ENCODE measurements around the gene CALU. TPM values are rescaled to one million over a fixed set of nuclear protein-coding genes. Genes with fewer than 3 reads are reported as not detected.
A peak's percentile ranks its signal among the peaks of the same experiment; 100 is the strongest.

The CALU gene
- total RNA-seq, 1 donor from 2014 or later, result 516 TPM

DNA sequence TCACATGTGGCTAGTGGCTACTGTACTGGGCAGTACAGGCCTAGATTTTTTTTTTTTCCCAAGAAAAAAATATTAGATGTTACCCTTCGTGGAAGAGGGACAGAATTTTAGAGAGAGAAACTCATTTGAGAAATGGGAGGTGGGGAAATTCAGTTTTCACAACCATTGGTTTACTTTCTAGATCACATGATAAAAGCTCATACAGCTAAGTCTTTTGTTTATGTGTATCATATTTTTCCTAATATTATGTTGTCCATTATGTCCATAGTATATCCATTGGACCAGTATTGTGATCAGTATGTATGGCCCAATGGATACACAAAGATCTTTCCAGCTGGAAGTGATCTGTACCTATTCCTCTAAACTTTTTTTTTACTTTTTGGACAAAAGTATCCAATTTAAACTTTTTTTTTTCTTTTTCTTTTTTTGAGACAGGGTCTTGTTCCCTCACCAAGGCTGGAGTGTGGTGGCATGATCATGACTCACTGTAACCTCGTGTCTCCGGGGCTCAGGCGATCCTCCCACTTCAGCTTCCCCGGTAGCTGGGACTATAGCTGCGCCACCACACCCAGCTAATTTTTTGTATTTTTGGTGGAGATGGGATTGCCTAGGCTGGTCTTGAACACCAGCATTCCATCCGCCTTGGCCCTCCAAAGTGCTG lies 4.1 kb downstream of the CALU start:
- DNase-seq (ENCODE audit: extremely low spot score, unreplicated experiment), result no peak
- peaks cover 71% of the 10 kb centered on the region for H3K4me1 Mint-ChIP-seq (ENCODE audit: unreplicated experiment)
- no peaks in the 10 kb centered on the region for H3K27me3 Mint-ChIP-seq (ENCODE audit: unreplicated experiment)
- no peak overlapping the region for H3K4me3 Mint-ChIP-seq (ENCODE audit: unreplicated experiment)
- H3K27ac Mint-ChIP-seq (ENCODE audit: unreplicated experiment), result peak overlapping the region; percentile 35
- no peaks in the 10 kb centered on the region for H3K9me3 Mint-ChIP-seq (ENCODE audit: unreplicated experiment)
- peaks cover 23% of the 10 kb centered on the region for H3K36me3 Mint-ChIP-seq (ENCODE audit: unreplicated experiment)
- TF ChIP-seq, protein P1, sequence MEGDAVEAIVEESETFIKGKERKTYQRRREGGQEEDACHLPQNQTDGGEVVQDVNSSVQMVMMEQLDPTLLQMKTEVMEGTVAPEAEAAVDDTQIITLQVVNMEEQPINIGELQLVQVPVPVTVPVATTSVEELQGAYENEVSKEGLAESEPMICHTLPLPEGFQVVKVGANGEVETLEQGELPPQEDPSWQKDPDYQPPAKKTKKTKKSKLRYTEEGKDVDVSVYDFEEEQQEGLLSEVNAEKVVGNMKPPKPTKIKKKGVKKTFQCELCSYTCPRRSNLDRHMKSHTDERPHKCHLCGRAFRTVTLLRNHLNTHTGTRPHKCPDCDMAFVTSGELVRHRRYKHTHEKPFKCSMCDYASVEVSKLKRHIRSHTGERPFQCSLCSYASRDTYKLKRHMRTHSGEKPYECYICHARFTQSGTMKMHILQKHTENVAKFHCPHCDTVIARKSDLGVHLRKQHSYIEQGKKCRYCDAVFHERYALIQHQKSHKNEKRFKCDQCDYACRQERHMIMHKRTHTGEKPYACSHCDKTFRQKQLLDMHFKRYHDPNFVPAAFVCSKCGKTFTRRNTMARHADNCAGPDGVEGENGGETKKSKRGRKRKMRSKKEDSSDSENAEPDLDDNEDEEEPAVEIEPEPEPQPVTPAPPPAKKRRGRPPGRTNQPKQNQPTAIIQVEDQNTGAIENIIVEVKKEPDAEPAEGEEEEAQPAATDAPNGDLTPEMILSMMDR (IDR thresholded peaks at IDR 0.05), result no peak

DNA sequence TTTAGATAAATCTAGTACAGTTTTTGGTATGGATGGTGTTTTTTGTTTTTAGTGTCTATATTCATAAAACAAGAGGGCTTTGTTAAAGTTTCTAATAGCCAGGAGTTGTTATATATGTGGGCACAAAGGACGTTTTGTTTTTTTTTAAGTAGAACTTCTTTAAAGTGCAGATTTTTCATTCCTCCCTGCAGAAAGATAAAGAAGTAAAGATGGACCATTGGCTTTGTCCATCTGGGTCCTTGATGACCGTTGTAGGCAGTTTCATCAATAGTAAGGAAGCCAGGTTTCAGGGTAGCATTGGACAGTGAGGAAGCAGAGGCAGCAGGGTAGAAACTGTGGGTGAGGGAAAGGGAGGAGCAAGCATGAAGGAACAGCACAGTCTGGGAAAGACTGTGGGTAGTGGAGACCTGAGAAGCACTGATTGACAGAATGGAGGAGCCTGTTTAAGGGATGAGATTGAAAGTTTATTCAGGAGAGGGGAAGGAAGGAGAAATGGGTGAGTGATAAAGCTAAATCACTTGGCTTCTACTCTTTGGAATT lies 5.3 kb downstream of the CALU start:
- H3K36me3 Mint-ChIP-seq (ENCODE audit: unreplicated experiment), result peaks cover 35% of the 10 kb centered on the region
- H3K27me3 Mint-ChIP-seq (ENCODE audit: unreplicated experiment), result no peaks in the 10 kb centered on the region
- H3K9me3 Mint-ChIP-seq (ENCODE audit: unreplicated experiment), result no peaks in the 10 kb centered on the region

DNA sequence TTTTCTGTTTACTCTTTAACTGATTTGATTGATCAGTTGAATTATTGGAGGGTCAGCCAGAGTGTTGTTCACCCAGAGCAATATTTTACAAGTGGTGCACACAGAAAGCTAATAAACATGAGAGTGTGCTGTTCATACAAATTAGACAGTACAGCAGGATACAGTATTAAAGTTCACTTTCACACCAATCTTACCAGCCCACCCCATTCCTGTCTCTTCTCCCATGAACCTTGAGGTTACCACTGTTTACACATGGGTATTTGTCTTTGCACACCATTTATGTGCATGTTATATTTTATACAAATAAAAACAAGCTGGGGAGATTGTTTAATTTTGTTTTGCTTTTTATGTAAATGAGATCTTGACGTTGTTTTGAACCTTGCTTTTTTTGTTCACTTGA lies 6.5 kb downstream of the CALU start:
- TF ChIP-seq, protein P1 (IDR thresholded peaks at IDR 0.05), result no peak
- Mint-ChIP-seq H3K36me3 (ENCODE audit: unreplicated experiment) (peaks cover 44% of the 10 kb centered on the region), H3K4me3 (ENCODE audit: unreplicated experiment) (no peak overlapping the region), H3K27ac (ENCODE audit: unreplicated experiment) (no peak overlapping the region), H3K4me1 (ENCODE audit: unreplicated experiment) (peaks cover 64% of the 10 kb centered on the region), H3K27me3 (ENCODE audit: unreplicated experiment) (no peaks in the 10 kb centered on the region), H3K9me3 (ENCODE audit: unreplicated experiment) (no peaks in the 10 kb centered on the region)
- no peak for DNase-seq (ENCODE audit: extremely low spot score, unreplicated experiment)

More for the DNA sequence above, 5.3 kb downstream of the CALU start:
- no peak for DNase-seq (ENCODE audit: extremely low spot score, unreplicated experiment)
- Mint-ChIP-seq H3K27ac (ENCODE audit: unreplicated experiment) (peak overlapping the region; percentile 35), H3K4me3 (ENCODE audit: unreplicated experiment) (no peak overlapping the region), H3K4me1 (ENCODE audit: unreplicated experiment) (peaks cover 67% of the 10 kb centered on the region)
- TF ChIP-seq, protein P1 (IDR thresholded peaks at IDR 0.05), result no peak

DNA sequence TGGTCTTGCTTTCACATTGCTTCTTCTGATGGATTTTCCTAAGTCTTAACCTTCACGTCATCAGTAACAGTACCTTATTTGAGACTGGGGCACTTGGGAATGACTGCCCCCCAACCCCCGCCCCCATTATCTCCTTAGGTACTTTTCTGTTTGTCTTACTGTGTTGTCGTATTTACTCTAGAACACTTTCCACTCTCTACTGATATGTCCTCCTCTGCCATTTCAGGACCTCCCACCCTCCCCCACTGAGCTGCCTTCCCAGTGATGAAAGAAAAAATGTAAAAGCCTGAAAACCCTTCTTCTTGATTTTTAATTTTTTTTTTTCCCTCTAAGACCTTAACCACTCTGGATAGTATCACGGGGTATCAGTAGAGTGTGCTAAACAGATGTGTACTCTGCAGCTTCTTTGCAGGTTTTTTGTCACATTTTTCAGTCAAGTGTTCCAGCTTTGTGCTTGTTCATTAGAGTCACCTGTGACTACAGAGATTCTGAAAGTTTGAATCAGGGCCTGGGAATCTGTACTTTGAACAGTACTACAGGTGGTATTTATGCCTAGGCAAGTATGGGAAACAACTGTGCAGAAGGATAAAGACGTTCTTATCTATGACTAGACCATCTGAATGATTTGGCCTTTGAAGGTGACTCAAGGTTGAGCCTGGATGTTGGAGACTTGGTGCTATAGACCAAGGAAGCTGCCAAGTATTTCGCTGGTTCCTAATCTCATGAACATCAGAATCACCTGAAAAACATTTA lies 8.3 kb downstream of the CALU start:
- Mint-ChIP-seq H3K4me1 (ENCODE audit: unreplicated experiment) (peaks cover 46% of the 10 kb centered on the region), H3K36me3 (ENCODE audit: unreplicated experiment) (peaks cover 43% of the 10 kb centered on the region), H3K27ac (ENCODE audit: unreplicated experiment) (peak overlapping the region; percentile 12), H3K4me3 (ENCODE audit: unreplicated experiment) (no peak overlapping the region), H3K27me3 (ENCODE audit: unreplicated experiment) (no peaks in the 10 kb centered on the region), H3K9me3 (ENCODE audit: unreplicated experiment) (no peaks in the 10 kb centered on the region)
- DNase-seq (ENCODE audit: extremely low spot score, unreplicated experiment), result no peak
- TF ChIP-seq, protein P1 (IDR thresholded peaks at IDR 0.05), result no peak

DNA sequence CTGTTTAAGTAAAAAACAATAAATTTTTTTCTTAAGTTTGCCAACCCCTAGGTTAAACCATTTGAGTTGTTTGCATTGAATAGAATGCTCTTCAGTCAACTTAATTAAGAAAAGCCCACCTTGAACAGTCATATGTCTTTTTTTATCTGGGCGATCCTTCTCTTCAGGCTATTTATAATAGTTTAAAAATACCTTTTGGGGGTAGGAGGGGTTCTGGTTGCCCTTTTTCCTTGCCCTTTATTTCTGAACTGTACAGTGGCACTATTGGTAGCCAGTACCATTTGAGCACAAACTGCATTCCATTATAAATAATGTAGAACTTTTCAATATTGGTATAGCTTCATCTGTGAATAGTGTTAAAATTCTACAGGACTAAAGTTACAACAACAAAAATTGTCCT lies 13.1 kb downstream of the CALU start:
- H3K4me3 Mint-ChIP-seq (ENCODE audit: unreplicated experiment), result no peak overlapping the region
- no peaks in the 10 kb centered on the region for H3K27me3 Mint-ChIP-seq (ENCODE audit: unreplicated experiment)
- H3K36me3 Mint-ChIP-seq (ENCODE audit: unreplicated experiment), result peaks cover 53% of the 10 kb centered on the region
- TF ChIP-seq, protein P1 (IDR thresholded peaks at IDR 0.05), result no peak
- H3K27ac Mint-ChIP-seq (ENCODE audit: unreplicated experiment), result no peak overlapping the region
- no peak for DNase-seq (ENCODE audit: extremely low spot score, unreplicated experiment)
- H3K9me3 Mint-ChIP-seq (ENCODE audit: unreplicated experiment), result no peaks in the 10 kb centered on the region
- peaks cover 42% of the 10 kb centered on the region for H3K4me1 Mint-ChIP-seq (ENCODE audit: unreplicated experiment)
